HepG2 (cell line): Measurements from ENCODE around the gene C19orf73. TPM values are rescaled to one million over a fixed set of nuclear protein-coding genes. Genes with fewer than 3 reads are reported as not detected.

Experiments
- ATF6 ChIP-seq: sonication (generic); formaldehyde crosslinking; conservative IDR thresholded peaks from 2 replicates; pipeline ENCODE4 v1.4.0; 2020; ENCODE audit warnings: missing genetic modification reagents
- BCL6 ChIP-seq: IDR thresholded peaks from 2 replicates; pipeline ENCODE4 v1.6.1; 2016; ENCODE audit warnings: missing genetic modification reagents, missing compliant biosample characterization
- CCAR2 ChIP-seq: fragments of 200-400 bp; formaldehyde crosslinking; optimal IDR thresholded peaks from 2 replicates; pipeline ENCODE3; 2018; ENCODE audit warnings: low read depth, mild to moderate bottlenecking, low read length, moderate library complexity
- FOXJ3 ChIP-seq: sonication (generic); formaldehyde crosslinking; IDR thresholded peaks from 2 replicates; pipeline ENCODE4 v1.4.0; 2020; ENCODE audit warnings: missing genetic modification reagents, mild to moderate bottlenecking, borderline replicate concordance
- FUBP1 ChIP-seq: sonication (generic); formaldehyde crosslinking; IDR thresholded peaks from 2 replicates; pipeline ENCODE4 v1.5.1; 2020; ENCODE audit warnings: missing genetic modification reagents, mild to moderate bottlenecking, borderline replicate concordance
- HNF4A ChIP-seq: sonication (generic); formaldehyde crosslinking; IDR thresholded peaks from 2 replicates; pipeline ENCODE4 v1.4.0; 2020; ENCODE audit warnings: missing genetic modification reagents
- KDM1A ChIP-seq: IDR thresholded peaks from 2 replicates; pipeline ENCODE4 v1.6.1; 2016; ENCODE audit warnings: missing compliant biosample characterization
- NR2C2 ChIP-seq: sonication (generic); formaldehyde crosslinking; IDR thresholded peaks from 2 replicates; pipeline ENCODE4 v1.4.0; 2020; ENCODE audit warnings: missing genetic modification reagents, mild to moderate bottlenecking, moderate library complexity, borderline replicate concordance
- PRPF4 ChIP-seq: fragments of 200-400 bp; formaldehyde crosslinking; IDR thresholded peaks from 2 replicates; pipeline ENCODE4 v1.6.1; 2016; ENCODE audit warnings: low read length, low read depth; ENCODE audit not compliant: poor library complexity, severe bottlenecking
- PTBP1 ChIP-seq: fragments of 200-400 bp; formaldehyde crosslinking; IDR thresholded peaks from 2 replicates; pipeline ENCODE4 v1.6.1; 2018; ENCODE audit warnings: low read length, low read depth; ENCODE audit not compliant: poor library complexity, severe bottlenecking
- RBFOX2 ChIP-seq: fragments of 200-400 bp; formaldehyde crosslinking; IDR thresholded peaks from 2 replicates; pipeline ENCODE4 v1.6.1; 2017; ENCODE audit warnings: low read depth, mild to moderate bottlenecking, low read length
- RELA ChIP-seq: sonication (generic); formaldehyde crosslinking; IDR thresholded peaks from 2 replicates; pipeline ENCODE4 v1.4.0; 2020; ENCODE audit warnings: missing genetic modification reagents
- SIN3B ChIP-seq: fragments of 150-350 bp; IDR thresholded peaks from 2 replicates; pipeline ENCODE4 v1.6.1; 2014; ENCODE audit warnings: low read length
- SOX13 ChIP-seq, 3 experiments: fragments of 450-650 bp in 1 of 3; sonication (generic) in 1 of 3; formaldehyde crosslinking in 1 of 3; IDR thresholded peaks in 2 of 3; conservative IDR thresholded peaks in 1 of 3; 2 replicates each; pipeline versions ENCODE4 v1.5.0 to v1.6.1; 2016 to 2020; ENCODE audit warnings: antibody characterized with exemption in 1 of 3, mild to moderate bottlenecking in 1 of 3, missing compliant biosample characterization in 1 of 3, missing genetic modification reagents in 1 of 3, moderate library complexity in 1 of 3
- SSRP1 ChIP-seq: IDR thresholded peaks from 2 replicates; pipeline ENCODE4 v1.6.1; 2016; ENCODE audit warnings: control low read depth
- THAP8 ChIP-seq: sonication (generic); formaldehyde crosslinking; IDR thresholded peaks from 2 replicates; pipeline ENCODE4 v1.5.1; 2020; ENCODE audit warnings: missing genetic modification reagents, mild to moderate bottlenecking, borderline replicate concordance
- ZBTB38 ChIP-seq: sonication (generic); formaldehyde crosslinking; IDR thresholded peaks from 2 replicates; pipeline ENCODE4 v1.5.1; 2020; ENCODE audit warnings: mild to moderate bottlenecking, missing genetic modification reagents
- ZNF382 ChIP-seq: sonication (generic); formaldehyde crosslinking; IDR thresholded peaks from 2 replicates; pipeline ENCODE4 v1.5.0; 2020; ENCODE audit warnings: missing genetic modification reagents, mild to moderate bottlenecking, borderline replicate concordance
- ZNF484 ChIP-seq: sonication (generic); formaldehyde crosslinking; IDR thresholded peaks from 2 replicates; pipeline ENCODE4 v1.5.1; 2020; ENCODE audit warnings: mild to moderate bottlenecking, low read depth, missing genetic modification reagents, borderline replicate concordance
- ZNF572 ChIP-seq: sonication (generic); formaldehyde crosslinking; IDR thresholded peaks from 2 replicates; pipeline ENCODE4 v1.5.1; 2020; ENCODE audit warnings: mild to moderate bottlenecking, missing genetic modification reagents
- polyA plus RNA-seq, 8 experiments: library from polyadenylated mRNA; depleted of rRNA in 3 of 8; stranded (reverse) in 7 of 8; unstranded in 1 of 8; fragments of >200 nt; fragmentation: Illumina TruSeq in 4 of 8; extraction: Trizol in 4 of 8; gene quantifications; 2 replicates each; pipeline versions ENCODE4 v1.2.1 to v1.2.3, GENCODE V29; 2011 to 2016; ENCODE audit warnings: low read depth in 4 of 8, missing spikeins in 1 of 8, mixed read lengths in 1 of 8; ENCODE audit not compliant: insufficient read depth in 1 of 8
- total RNA-seq, 5 experiments: library from RNA; depleted of rRNA; stranded (reverse); fragments of >200 nt; fragmentation: Illumina TruSeq; extraction: Trizol; gene quantifications; 2 replicates each; pipeline ENCODE4 v1.2.3, GENCODE V29; 2016; ENCODE audit warnings: low read depth in 1 of 5
- TF ChIP-seq, protein P1 (sequence below): sonication (generic); formaldehyde crosslinking; IDR thresholded peaks from 2 replicates; pipeline ENCODE4 v1.4.0; 2020; ENCODE audit warnings: missing genetic modification reagents, mild to moderate bottlenecking, borderline replicate concordance
- TF ChIP-seq, protein P2 (sequence below): sonication (generic); formaldehyde crosslinking; IDR thresholded peaks from 2 replicates; pipeline ENCODE4 v1.9.0; 2021; ENCODE audit warnings: missing genetic modification reagents, mild to moderate bottlenecking, borderline replicate concordance

C19orf73 gene
- total and polyA plus RNA-seq, 2 of the 13 experiments (the other 11 are each of a cell fraction or from before 2014, with no cell fraction given) = 1.4 to 1.5 TPM

DNA sequence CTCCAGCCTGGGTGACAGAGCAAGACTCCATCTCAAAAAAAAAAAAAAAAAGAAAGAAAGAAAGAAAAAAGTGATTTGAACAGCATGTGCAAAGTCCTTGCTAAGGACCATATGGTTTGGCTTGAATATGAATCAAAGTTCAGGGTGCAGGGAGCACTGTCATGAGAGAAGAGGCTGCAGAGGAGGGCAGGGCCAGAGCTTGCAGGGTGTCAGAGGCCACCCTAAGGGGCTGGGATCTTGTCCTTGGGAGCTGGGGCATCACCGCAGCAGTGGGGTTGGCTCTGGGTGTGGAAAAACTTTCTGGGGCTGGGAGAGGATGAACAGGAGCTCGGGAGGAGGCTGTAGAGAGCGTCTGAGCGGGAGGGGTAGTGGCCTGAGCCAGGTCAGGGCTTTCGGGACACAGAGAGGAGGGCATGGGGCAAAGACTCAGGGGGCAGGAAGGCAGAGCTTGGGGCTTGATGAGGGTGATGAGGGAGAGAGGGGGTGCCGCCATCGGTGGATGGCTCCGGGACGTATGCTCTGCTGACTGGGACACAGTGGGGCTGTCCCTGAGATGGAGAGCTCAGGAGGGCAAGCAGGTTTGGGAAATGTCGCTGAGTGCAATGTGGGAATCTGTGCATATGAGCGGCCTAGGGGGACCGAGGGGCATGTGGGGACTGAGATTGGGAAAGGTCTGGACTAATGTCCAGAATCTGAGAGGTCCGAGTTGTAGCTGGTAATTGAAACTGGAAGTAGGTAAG, 41.7 kb upstream of the C19orf73 start (continued):
- TF ChIP-seq FUBP1 (CRISPR knock-in tag) = no peak
- TF ChIP-seq KDM1A = no peak
- TF ChIP-seq ZBTB38 (CRISPR knock-in tag) = 0 out of 2 replicates have a peak, but pooled peaks have one; percentile 20
- TF ChIP-seq PTBP1 = no peak
- peak; percentile 65 for TF ChIP-seq HNF4A (CRISPR knock-in tag)
- TF ChIP-seq THAP8 (CRISPR knock-in tag) = no peak
- no peak for TF ChIP-seq ZNF572 (CRISPR knock-in tag)
- no peak for TF ChIP-seq ZNF382 (CRISPR knock-in tag)
- no peak for TF ChIP-seq PRPF4
- no peak for TF ChIP-seq SIN3B
- TF ChIP-seq SOX13 (IDR thresholded peaks at IDR 0.05) = no peak
- TF ChIP-seq SOX13 (CRISPR knock-in tag; conservative IDR thresholded peaks at IDR 0.05 in 1 of 2, IDR thresholded peaks at IDR 0.05 in 1 of 2) = no peak
- TF ChIP-seq, protein P1, sequence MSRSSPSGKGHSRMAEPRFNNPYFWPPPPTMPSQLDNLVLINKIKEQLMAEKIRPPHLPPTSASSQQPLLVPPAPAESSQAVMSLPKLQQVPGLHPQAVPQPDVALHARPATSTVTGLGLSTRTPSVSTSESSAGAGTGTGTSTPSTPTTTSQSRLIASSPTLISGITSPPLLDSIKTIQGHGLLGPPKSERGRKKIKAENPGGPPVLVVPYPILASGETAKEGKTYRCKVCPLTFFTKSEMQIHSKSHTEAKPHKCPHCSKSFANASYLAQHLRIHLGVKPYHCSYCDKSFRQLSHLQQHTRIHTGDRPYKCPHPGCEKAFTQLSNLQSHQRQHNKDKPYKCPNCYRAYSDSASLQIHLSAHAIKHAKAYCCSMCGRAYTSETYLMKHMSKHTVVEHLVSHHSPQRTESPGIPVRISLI = peak; percentile 32; the same call in 1 of the 2 replicates
- TF ChIP-seq ZNF484 (CRISPR knock-in tag) = no peak
- no peak for TF ChIP-seq BCL6
- no peak for TF ChIP-seq NR2C2 (CRISPR knock-in tag)
- no peak for TF ChIP-seq SSRP1
- TF ChIP-seq CCAR2 = no peak
- TF ChIP-seq FOXJ3 (CRISPR knock-in tag) = no peak
- TF ChIP-seq, protein P2, sequence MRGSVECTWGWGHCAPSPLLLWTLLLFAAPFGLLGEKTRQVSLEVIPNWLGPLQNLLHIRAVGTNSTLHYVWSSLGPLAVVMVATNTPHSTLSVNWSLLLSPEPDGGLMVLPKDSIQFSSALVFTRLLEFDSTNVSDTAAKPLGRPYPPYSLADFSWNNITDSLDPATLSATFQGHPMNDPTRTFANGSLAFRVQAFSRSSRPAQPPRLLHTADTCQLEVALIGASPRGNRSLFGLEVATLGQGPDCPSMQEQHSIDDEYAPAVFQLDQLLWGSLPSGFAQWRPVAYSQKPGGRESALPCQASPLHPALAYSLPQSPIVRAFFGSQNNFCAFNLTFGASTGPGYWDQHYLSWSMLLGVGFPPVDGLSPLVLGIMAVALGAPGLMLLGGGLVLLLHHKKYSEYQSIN (CRISPR knock-in tag) = no peak
- TF ChIP-seq RBFOX2 = no peak
- TF ChIP-seq RELA (CRISPR knock-in tag) = no peak
- no peak for TF ChIP-seq ATF6
- TF ChIP-seq, all 625 proteins: peak for 8
